Measurements from ENCODE around the gene LAMC3.
"Not testable (repeated sequence)": the region's sequence is repeated elsewhere in the genome, so short reads cannot be mapped to it uniquely, and the experiment has no call there.

Gene LAMC3

DNA sequence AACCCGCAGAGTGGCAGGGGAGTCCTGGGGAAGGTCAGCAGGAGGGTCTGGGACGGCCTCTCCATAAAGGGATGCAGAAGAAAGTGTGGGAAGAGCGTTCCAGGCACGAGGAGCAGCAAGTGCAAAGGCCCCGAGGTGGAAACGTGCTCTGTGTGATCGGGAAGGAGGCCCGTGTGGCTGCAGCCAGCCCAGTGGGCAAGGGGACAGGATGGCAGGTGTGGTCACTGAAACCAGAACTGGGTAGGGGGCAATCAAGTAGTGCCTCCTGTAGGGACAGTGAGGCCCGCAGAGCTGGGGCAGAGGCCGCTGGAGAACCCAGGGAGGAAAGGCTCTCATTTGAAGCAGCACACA lies 16.3 kb upstream of the LAMC3 start:
- no peak for DNase-seq

DNA sequence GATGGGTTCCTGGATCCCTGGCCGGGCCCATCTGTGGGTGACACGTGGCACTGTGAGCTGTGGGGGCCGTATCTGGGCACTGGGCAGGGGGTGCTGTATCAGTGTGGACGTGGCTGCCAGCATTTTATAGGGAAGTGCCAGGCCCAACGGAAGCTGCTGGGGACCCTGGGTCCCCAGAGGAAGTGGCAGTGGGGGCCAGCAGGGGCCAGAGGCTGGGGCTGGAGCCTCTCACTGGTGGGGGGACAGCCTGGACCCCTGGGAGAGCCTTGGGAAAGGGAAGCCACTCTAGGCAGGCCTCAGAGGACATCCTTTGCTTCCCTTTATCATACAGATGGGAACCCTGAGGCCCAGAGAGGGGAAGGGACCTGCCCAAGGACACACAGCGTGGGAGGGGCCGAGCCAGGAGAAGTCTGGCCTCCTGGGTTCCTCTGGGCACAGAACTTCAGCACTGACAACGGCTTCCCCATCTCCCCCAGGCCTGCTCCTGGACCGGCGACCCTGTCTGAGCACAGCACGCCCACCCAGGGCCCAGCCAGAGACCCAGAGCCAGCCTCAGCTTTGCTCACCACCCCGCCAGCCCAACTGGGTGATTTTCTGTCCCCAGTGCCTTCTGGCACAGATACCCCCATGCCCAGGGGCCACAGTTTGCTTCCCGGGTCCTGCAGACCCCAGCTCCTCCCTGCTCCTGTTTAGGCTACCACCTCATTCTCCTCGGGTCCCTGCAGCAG lies 15.5 kb upstream of the LAMC3 start:
- no peak for DNase-seq

DNA sequence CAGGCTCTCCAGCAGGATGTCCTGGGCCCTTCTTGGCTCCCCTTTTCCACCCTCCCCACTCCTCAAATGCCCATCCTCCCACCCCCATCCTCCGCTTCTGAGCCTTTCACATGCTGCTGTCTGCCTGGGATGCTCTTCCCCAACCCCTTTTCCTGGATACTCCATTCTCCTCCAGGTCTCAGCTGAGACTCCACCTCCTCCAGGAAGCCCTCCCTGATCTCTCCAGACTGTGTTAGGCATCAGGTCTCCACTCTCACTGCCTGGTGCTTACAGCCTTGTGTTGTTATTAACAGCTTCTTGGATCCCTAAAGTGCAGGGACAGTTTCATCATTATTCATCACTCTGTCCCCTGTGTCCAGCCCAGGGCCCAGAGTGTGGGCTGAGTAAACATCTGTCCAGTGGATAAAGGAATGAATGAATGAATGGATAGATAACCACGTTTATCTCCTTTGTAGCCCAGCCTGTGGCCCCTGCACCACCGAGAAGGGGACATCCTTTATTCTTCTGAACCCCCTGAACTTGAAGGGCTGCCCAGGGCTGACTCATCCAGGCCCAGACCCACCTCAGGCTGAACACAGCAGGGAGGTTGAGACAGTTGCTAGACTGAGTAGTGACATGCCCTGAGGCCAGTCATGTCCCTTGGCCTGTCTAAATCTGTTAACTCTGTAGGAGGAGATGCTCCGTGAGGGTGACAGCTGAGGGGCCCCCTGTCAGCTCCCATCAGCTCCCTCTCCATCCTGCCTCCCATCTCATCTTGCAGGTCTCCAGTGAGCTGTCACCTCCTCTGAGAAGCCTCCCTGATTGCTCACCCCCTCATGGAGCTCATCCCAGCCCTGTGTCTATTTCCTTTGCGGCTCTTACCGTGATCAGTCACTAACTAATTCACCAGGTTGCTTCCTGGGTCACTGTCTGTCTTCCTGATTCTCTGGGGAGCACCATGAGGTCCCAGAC lies 14.6 kb upstream of the LAMC3 start:
- no peak for DNase-seq

DNA sequence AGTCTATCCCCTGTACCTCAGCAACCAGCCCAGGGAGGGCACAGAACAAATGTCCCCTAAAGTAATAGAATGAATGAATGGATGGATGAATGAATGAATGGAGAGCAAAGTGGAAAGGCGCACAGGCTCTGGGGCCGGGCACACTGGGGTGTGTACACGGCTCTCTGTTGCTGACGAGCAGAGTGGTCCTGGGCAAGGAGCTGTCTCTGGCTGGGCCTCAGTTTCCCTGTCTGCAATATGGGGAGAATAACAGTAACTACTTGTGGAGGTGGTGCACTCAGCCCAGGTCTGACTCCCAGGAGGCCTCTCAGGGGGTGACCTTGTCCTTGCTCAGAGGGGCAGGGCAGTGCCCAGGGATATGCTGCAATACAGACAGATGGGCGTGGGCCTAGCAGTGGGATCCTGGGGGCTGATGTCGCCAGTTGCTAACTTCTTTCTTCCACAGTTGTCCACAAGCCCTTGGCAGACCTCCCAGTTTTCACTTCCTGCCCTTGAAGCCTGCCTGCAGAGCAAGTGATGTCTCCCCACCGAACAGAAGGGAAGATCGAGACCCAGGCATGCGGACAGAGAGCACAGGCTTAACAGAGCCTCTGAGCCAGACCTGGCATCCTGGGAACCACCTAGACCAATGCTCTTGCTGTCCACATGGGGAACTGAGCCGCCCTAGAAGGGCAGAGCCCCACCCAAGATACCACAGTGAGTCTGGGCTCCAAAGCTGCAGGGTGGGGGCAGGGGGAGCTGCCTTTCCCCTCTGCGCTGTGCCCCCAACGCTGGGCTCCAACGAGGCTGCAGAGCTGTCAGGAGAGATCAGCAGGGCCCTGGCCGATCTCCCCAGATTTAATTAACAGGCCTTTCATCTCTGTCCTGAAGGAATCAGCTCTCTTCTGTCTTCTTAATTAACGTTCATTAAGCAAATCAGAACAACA lies 13.6 kb upstream of the LAMC3 start:
- no peak for DNase-seq

DNA sequence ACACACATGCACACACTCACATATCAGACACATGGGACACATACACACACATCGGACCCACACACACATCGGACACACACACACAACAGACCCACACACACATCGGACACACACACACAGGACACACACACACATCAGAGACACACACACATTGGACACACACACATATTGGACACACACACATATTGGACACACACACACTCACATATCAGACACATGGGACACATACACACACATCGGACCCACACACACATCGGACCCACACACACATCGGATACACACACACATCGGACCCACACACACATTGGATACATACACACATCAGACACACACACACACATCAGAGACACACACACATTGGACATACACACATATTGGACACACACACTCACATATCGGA lies 12.8 kb upstream of the LAMC3 start:
- DNase-seq: no peak

DNA sequence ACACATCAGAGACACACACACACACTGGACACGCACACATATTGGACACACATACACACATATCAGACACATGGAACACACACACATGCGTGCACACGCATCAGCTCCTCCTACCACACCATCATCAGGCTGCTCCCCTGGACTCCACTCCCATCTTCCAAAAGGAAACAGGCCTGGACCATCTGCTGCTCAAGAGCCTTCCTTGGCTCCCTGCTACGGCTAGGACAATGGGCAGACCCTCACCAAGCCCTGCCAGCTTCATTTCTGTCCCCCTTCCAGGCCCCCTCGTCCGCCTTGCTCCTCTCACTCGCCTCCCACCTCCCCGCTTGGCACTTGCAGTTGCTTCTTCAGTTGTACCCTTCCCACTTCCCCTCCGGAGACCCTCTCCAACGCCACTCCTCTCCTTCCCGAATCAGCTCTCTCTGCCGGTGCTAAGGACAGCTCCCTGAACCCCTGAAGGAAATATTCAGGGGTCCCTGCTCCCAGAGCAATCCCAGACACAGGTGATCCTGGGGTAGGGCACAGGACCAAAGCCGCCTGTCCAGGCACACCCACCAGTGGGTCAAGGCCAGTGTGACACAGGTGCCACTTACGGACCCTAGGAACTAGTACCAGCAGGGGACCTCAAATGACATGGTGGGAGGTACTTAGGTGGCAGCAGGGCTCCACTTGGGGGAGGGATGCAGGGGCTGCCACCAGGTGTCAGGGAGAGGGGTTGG lies 12.1 kb upstream of the LAMC3 start:
- DNase-seq: no peak

- no peak for DNase-seq
Observed at GRCh38 chr9:130997395-130997684, 11.6 kb upstream of the LAMC3 start.

DNA sequence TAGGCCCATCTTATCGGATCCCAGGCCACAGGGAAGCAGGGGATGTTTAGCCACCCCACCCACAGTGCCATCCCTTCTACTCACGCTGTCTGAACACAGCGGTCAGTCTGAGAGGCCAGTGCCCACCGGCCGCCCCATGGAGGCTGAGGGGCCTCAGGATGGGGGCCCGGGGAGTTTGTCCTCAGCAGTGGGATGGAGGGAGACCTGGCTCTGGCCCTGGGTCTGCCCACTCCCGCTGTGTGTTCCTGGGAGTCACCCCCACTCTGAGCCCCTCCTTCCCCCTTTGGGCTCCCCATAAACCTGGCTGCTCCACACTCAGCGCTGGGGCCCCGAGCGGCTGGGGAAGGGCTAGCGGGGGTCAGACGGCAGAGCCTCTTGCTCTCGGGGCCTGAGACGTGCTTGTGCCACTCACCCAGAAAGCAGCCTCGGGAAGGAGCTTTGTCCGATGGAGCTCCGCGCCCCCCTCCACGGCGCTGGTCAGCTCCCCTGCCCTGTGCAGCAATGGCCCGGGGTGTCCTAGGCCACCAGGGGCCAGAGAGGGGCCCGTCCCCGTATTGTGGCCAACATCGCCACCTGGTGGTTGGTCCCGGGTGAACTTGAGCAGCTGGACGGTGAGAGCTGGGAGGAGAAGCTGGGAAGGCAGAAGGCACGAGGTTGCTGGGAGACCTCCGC lies 10.9 kb upstream of the LAMC3 start:
- DNase-seq: no peak

DNA sequence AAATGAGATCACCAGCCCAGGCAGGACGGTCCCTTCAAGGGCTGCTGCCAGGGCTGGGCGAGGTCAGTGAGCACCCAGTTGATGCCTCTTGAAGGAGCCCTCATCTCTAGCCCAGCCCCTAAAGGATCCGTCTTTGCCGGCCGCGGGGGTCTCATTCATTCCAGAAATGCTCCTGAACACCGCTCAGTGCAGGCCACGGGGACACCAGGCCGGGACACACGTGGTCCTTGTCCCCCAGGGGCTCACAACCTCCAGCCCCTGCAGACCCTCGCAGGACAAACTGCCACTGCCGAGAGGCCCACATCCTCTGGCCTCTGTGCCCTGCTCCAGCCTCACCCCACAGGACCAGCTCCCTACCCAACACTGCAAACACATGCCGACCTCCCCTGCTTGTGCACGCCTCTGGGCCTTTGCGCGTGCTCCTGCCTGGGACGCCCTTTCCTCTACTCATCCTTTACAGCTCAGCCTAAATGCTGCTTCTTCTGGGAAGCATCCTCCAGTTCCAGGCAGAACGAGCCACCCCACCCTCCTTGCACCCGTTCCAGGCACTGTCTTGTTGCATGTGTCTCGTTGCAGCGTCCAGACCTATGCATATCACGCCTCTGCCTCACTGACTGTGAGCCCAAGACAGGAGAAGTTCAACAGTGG lies 10.3 kb upstream of the LAMC3 start:
- DNase-seq: no peak

GRCh38 chr9:130999245-130999623 lies 9.7 kb upstream of the LAMC3 start:
- DNase-seq: no peak

DNA sequence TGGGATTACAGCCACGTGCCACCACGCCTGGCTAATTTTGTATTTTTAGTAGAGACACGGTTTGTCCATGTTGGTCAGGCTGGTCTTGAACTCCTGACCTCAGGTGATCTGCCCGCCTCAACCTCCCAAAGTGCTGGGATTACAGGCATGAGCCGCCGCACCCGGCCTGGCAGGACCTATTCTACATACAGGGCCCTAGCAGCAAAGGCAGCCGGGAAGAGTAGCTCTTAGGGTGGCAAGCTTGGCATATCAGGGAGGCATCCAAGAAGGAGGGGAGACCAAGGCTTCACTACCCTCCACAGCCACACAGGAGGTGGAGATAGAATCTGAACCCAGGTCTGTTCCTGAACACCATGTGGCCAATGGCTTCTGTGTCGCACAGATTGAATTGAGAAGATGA lies 8.4 kb upstream of the LAMC3 start:
- not testable (repeated sequence) for DNase-seq

DNA sequence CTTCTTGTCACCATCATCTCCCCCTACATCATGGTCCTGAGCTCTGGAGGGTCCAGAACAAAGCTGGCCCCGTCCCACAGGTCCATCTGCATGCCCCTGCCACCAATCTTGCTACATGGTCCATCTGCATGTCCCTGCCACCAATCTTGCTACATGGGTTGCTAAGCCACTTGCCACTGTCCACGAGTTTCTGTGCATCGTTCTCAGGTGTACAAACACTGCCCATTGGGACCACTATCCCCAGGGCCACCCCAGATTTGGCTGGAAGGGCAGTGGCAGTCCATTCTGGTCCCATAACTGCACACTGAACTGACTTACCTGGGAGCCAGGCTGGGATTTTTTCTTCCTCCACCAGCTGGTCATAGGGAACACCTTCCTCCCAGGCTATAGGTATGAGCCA lies 8.0 kb upstream of the LAMC3 start:
- no peak for DNase-seq

DNA sequence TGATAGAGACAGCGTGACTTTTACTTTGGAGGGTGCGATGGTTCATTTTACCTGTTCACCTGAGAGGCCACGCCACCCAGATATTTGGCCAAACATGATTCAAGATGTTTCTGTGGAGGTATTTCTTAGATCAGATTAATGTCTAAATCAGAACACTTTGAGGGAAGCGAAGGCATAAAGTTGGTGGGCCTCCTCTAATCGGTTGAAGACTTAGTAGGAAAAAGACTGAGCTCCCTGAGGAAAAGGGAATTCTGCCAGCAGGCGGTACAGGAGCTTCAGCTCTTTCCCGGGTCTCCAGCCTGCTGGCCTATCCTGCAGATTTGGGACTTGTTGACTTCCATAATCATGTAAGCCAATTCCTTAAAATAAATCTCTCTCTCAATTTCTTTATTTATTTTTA lies 7.0 kb upstream of the LAMC3 start:
- no peak for DNase-seq

DNA sequence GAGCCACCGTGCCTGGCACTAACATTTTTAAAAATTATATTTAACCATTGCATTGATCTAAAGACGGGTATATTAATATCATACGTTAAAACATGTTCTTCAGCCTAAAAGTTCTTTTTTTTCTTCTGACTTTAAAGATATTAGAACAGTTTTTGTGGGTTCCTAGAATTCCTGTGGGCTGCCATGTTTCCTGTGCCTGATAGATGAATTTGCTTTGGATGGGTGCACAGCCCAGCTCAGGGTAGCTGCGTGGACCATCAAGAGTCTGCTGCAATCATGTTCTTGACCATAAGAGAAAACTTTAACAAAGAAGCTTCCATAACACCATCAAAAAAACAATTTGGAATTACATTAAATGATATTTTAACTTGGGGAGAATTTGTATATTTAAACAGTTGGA lies 2.4 kb upstream of the LAMC3 start:
- DNase-seq: no peak

DNA sequence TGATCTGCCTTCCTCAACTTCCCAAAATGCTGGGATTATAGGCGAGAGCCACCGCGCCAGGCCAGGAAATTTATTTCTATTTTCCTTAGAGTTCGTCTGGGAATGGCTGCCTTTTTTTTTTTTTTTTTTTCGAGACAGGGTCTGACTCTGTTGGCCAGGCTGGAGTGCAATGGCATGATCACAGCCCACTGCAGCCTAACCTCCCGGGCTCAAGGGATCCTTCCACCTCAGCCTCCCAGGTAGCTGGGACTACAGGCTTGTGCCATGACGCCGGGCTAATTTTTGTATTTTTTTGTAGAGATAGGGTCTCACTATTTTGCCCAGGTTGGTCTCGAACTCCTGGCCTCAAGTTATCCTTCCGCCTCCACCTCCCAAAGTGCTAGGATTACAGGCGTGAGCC lies 888 bp upstream of the LAMC3 start:
- no peak for DNase-seq

- DNase-seq: no peak
Observed at GRCh38 chr9:131008563-131008908, 438 bp upstream of the LAMC3 start.

DNA sequence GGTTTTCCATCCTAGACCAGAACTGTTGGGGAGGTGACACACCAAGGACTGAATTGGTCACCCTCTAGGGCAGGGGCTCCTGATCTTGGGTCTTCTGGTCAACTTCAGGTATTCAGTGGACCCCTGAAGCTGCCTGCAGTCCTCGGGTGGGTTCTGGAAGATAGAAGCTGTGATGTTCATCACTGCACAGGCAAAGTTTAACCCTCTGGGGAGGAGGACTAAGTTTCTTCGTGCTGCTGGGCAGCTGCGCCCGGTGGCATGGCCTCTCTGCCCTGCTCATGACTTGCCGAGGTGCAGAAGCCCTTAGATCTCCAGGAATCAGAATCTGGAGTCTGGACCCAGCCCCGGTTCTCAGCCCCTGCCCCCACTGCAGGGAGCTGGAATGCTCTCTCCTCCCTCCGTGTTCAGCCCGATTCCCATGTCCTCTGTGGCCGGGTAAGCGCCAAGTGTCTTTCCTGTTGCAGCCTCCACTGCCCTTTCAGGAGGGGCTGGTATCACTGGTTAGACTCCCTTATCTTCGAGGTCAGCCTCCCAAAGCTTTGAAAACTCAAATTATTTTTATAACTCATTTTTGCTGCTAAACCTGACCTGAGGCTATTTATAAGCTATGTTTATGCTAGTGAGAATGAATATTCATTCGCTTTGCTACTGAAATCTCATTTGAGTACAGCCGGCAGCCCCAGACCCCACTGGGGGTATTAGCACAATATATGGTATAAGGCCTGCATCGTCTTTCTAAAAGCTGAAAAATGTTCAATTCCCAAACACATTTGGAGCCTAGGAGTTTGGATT lies 1.7 kb downstream of the LAMC3 start:
- no peak for DNase-seq

GRCh38 chr9:131011274-131012022 lies 2.5 kb downstream of the LAMC3 start:
- DNase-seq: no peak

- no peak for DNase-seq
Observed at GRCh38 chr9:131012023-131012334, 3.0 kb downstream of the LAMC3 start.

GRCh38 chr9:131012396-131012917 lies 3.5 kb downstream of the LAMC3 start:
- no peak for DNase-seq

Data from activated gamma-delta T cell treated with Interleukin-2 at 50 U/mL for 16 hours (primary cell).